Measurements from ENCODE around the gene VENTX.

GRCh38 chr10:133246236-133246626 lies 8.6 kb downstream of the VENTX start:
- TF ChIP-seq CTCF (IDR thresholded peaks at IDR 0.05; ENCODE audit: extremely low read depth in 1 of 2, insufficient read depth in 1 of 2, low read depth in 1 of 2, low read length in 2 of 2) = no peak
- no peak for TF ChIP-seq POLR2A (IDR thresholded peaks at IDR 0.05; ENCODE audit: low read depth, low read length)
- TF ChIP-seq POLR2AphosphoS5 (IDR thresholded peaks at IDR 0.05; ENCODE audit: insufficient read depth, low read depth, low read length) = no peak
- no peak for TF ChIP-seq EZH2 (IDR thresholded peaks at IDR 0.05; ENCODE audit: borderline replicate concordance, low read depth, low read length, severe bottlenecking)
- TF ChIP-seq FOS (IDR thresholded peaks at IDR 0.05; ENCODE audit: borderline replicate concordance, insufficient read depth, low read length) = no peak
- no peak for TF ChIP-seq MYC (IDR thresholded peaks at IDR 0.05; ENCODE audit: low read depth, low read length)
- TF ChIP-seq MAX (IDR thresholded peaks at IDR 0.05; ENCODE audit: insufficient read depth, insufficient read length) = no peak
- no peak for TF ChIP-seq JUN (IDR thresholded peaks at IDR 0.05; ENCODE audit: borderline replicate concordance, insufficient read depth, insufficient read length, low read depth)
- TF ChIP-seq GATA2 (IDR thresholded peaks at IDR 0.05; ENCODE audit: insufficient read depth, insufficient read length, low read depth, low read length) = no peak

All from endothelial cell of umbilical vein (primary cell).